ENCODE data around the gene LMX1B.
"Not testable (repeated sequence)": the region's sequence is repeated elsewhere in the genome, so short reads cannot be mapped to it uniquely, and the experiment has no call there.

The LMX1B gene

GRCh38 chr9:126719618-126720031, 105.9 kb downstream of the LMX1B start:
- DNase-seq (ENCODE audit: low read depth, low spot score), result peak; percentile 71
- Histone ChIP-seq H3K4me1 (ENCODE audit: control insufficient read depth, insufficient read depth, low read length) (peaks cover 6% of the 10 kb centered on the region; the same call in 1 of the 2 replicates), H3K27me3 (ENCODE audit: control insufficient read depth, insufficient read depth, low read length) (no peaks in the 10 kb centered on the region; the same call in 1 of the 2 replicates), H3K9me3 (ENCODE audit: control insufficient read depth, insufficient read depth, low read length) (no peaks in the 10 kb centered on the region), H3K27ac (ENCODE audit: low read length) (no peak overlapping the region), H3K36me3 (ENCODE audit: control insufficient read depth, insufficient read depth, low read length) (no peaks in the 10 kb centered on the region), H3K4me3 (ENCODE audit: low read length) (no peak overlapping the region)
- no CpG with 5 or more reads among the region's 6 CpGs for WGBS (ENCODE audit: insufficient coverage, insufficient read length)

- Histone ChIP-seq H3K4me1 (ENCODE audit: control insufficient read depth, insufficient read depth, low read length) (peaks cover 6% of the 10 kb centered on the region; the same call in 1 of the 2 replicates), H3K4me3 (ENCODE audit: low read length) (no peak overlapping the region), H3K9me3 (ENCODE audit: control insufficient read depth, insufficient read depth, low read length) (no peaks in the 10 kb centered on the region), H3K36me3 (ENCODE audit: control insufficient read depth, insufficient read depth, low read length) (no peaks in the 10 kb centered on the region), H3K27ac (ENCODE audit: low read length) (no peak overlapping the region), H3K27me3 (ENCODE audit: control insufficient read depth, insufficient read depth, low read length) (no peaks in the 10 kb centered on the region; the same call in 1 of the 2 replicates)
- no peak for DNase-seq (ENCODE audit: low read depth, low spot score)
- no CpG with 5 or more reads among the region's 5 CpGs for whole genome bisulfite sequencing (ENCODE audit: insufficient coverage, insufficient read length)
These were observed 106.3 kb downstream of the LMX1B start for GRCh38 chr9:126720036-126720435.

- Histone ChIP-seq H3K27me3 (ENCODE audit: control insufficient read depth, insufficient read depth, low read length) (no peaks in the 10 kb centered on the region; the same call in 1 of the 2 replicates), H3K4me3 (ENCODE audit: low read length) (no peak overlapping the region), H3K36me3 (ENCODE audit: control insufficient read depth, insufficient read depth, low read length) (no peaks in the 10 kb centered on the region), H3K27ac (ENCODE audit: low read length) (no peak overlapping the region), H3K9me3 (ENCODE audit: control insufficient read depth, insufficient read depth, low read length) (no peaks in the 10 kb centered on the region), H3K4me1 (ENCODE audit: control insufficient read depth, insufficient read depth, low read length) (peaks cover 6% of the 10 kb centered on the region; the same call in 1 of the 2 replicates)
- WGBS (ENCODE audit: insufficient coverage, insufficient read length), result no CpG with 5 or more reads among the region's 19 CpGs
- DNase-seq (ENCODE audit: low read depth, low spot score), result no peak
These were observed 107.2 kb downstream of the LMX1B start for GRCh38 chr9:126720661-126721563.

GRCh38 chr9:126721564-126721981, 107.8 kb downstream of the LMX1B start:
- no peak overlapping the region for H3K27ac ChIP-seq (ENCODE audit: low read length)
- no peaks in the 10 kb centered on the region; the same call in 1 of the 2 replicates for H3K27me3 ChIP-seq (ENCODE audit: control insufficient read depth, insufficient read depth, low read length)
- WGBS (ENCODE audit: insufficient coverage, insufficient read length), result no CpG with 5 or more reads among the region's 4 CpGs
- H3K4me3 ChIP-seq (ENCODE audit: low read length), result no peak overlapping the region
- no peak for DNase-seq (ENCODE audit: low read depth, low spot score)
- H3K4me1 ChIP-seq (ENCODE audit: control insufficient read depth, insufficient read depth, low read length), result peaks cover 6% of the 10 kb centered on the region; the same call in 1 of the 2 replicates
- H3K9me3 ChIP-seq (ENCODE audit: control insufficient read depth, insufficient read depth, low read length), result no peaks in the 10 kb centered on the region
- no peaks in the 10 kb centered on the region for H3K36me3 ChIP-seq (ENCODE audit: control insufficient read depth, insufficient read depth, low read length)

- H3K4me3 ChIP-seq (ENCODE audit: low read length), result peak overlapping the region; percentile 52; the same call in 1 of the 2 replicates
- H3K4me1 ChIP-seq (ENCODE audit: control insufficient read depth, insufficient read depth, low read length), result peaks cover 6% of the 10 kb centered on the region; the same call in 1 of the 2 replicates
- H3K27ac ChIP-seq (ENCODE audit: low read length), result no peak overlapping the region
- no peaks in the 10 kb centered on the region for H3K36me3 ChIP-seq (ENCODE audit: control insufficient read depth, insufficient read depth, low read length)
- no peak for DNase-seq (ENCODE audit: low read depth, low spot score)
- no peaks in the 10 kb centered on the region; the same call in 1 of the 2 replicates for H3K27me3 ChIP-seq (ENCODE audit: control insufficient read depth, insufficient read depth, low read length)
- no peaks in the 10 kb centered on the region for H3K9me3 ChIP-seq (ENCODE audit: control insufficient read depth, insufficient read depth, low read length)
- WGBS (ENCODE audit: insufficient coverage, insufficient read length), result no CpG with 5 or more reads among the region's 45 CpGs
These were observed 108.7 kb downstream of the LMX1B start for GRCh38 chr9:126722252-126722921.

- Histone ChIP-seq H3K4me1 (ENCODE audit: control insufficient read depth, insufficient read depth, low read length) (peaks cover 6% of the 10 kb centered on the region; the same call in 1 of the 2 replicates), H3K36me3 (ENCODE audit: control insufficient read depth, insufficient read depth, low read length) (no peaks in the 10 kb centered on the region), H3K4me3 (ENCODE audit: low read length) (peak overlapping the region; percentile 52), H3K27ac (ENCODE audit: low read length) (no peak overlapping the region), H3K9me3 (ENCODE audit: control insufficient read depth, insufficient read depth, low read length) (no peaks in the 10 kb centered on the region), H3K27me3 (ENCODE audit: control insufficient read depth, insufficient read depth, low read length) (no peaks in the 10 kb centered on the region; the same call in 1 of the 2 replicates)
- WGBS (ENCODE audit: insufficient coverage, insufficient read length), result no CpG with 5 or more reads among the region's 68 CpGs
- DNase-seq (ENCODE audit: low read depth, low spot score), result no peak
These were observed 109.4 kb downstream of the LMX1B start for GRCh38 chr9:126722922-126723806.

GRCh38 chr9:126723807-126724172, 110.1 kb downstream of the LMX1B start:
- WGBS (ENCODE audit: insufficient coverage, insufficient read length), result no CpG with 5 or more reads among the region's 14 CpGs
- Histone ChIP-seq H3K4me3 (ENCODE audit: low read length) (peak overlapping the region; percentile 52; the same call in 1 of the 2 replicates), H3K9me3 (ENCODE audit: control insufficient read depth, insufficient read depth, low read length) (no peaks in the 10 kb centered on the region), H3K4me1 (ENCODE audit: control insufficient read depth, insufficient read depth, low read length) (peaks cover 6% of the 10 kb centered on the region; the same call in 1 of the 2 replicates), H3K36me3 (ENCODE audit: control insufficient read depth, insufficient read depth, low read length) (no peaks in the 10 kb centered on the region), H3K27me3 (ENCODE audit: control insufficient read depth, insufficient read depth, low read length) (no peaks in the 10 kb centered on the region; the same call in 1 of the 2 replicates), H3K27ac (ENCODE audit: low read length) (no peak overlapping the region)
- DNase-seq (ENCODE audit: low read depth, low spot score), result no peak

GRCh38 chr9:126724226-126724625, 110.5 kb downstream of the LMX1B start:
- no peak overlapping the region for H3K27ac ChIP-seq (ENCODE audit: low read length)
- no peaks in the 10 kb centered on the region; the same call in 1 of the 2 replicates for H3K27me3 ChIP-seq (ENCODE audit: control insufficient read depth, insufficient read depth, low read length)
- WGBS (ENCODE audit: insufficient coverage, insufficient read length), result no CpG with 5 or more reads among the region's 6 CpGs
- H3K4me3 ChIP-seq (ENCODE audit: low read length), result no peak overlapping the region
- no peaks in the 10 kb centered on the region for H3K36me3 ChIP-seq (ENCODE audit: control insufficient read depth, insufficient read depth, low read length)
- peaks cover 6% of the 10 kb centered on the region; the same call in 1 of the 2 replicates for H3K4me1 ChIP-seq (ENCODE audit: control insufficient read depth, insufficient read depth, low read length)
- no peaks in the 10 kb centered on the region for H3K9me3 ChIP-seq (ENCODE audit: control insufficient read depth, insufficient read depth, low read length)
- DNase-seq (ENCODE audit: low read depth, low spot score), result no peak

- WGBS (ENCODE audit: insufficient coverage, insufficient read length), result no CpG with 5 or more reads among the region's 4 CpGs
- not testable (repeated sequence) for DNase-seq (ENCODE audit: low read depth, low spot score); H3K27ac ChIP-seq (ENCODE audit: low read length); H3K4me3 ChIP-seq (ENCODE audit: low read length); H3K9me3 ChIP-seq (ENCODE audit: control insufficient read depth, insufficient read depth, low read length); H3K27me3 ChIP-seq (ENCODE audit: control insufficient read depth, insufficient read depth, low read length); H3K4me1 ChIP-seq (ENCODE audit: control insufficient read depth, insufficient read depth, low read length); H3K36me3 ChIP-seq (ENCODE audit: control insufficient read depth, insufficient read depth, low read length)
These were observed 111.8 kb downstream of the LMX1B start for GRCh38 chr9:126725485-126725884.

Measured in iPS DF 6.9 (cell line).